SK-N-SH treated with all-trans-retinoic acid at 6 μM for 48 hours (cell line): Measurements from ENCODE around the gene ARPC5L.

ENCODE experiments used
- CSDC2 ChIP-seq: fragments of 250-450 bp; sonication (Bioruptor Pico); IDR thresholded peaks from 2 replicates; pipeline ENCODE4 v1.5.0; 2020; ENCODE audit warnings: mild to moderate bottlenecking, moderate library complexity
- CSRNP3 ChIP-seq: fragments of 250-450 bp; sonication (Bioruptor Pico); IDR thresholded peaks from 2 replicates; pipeline ENCODE4 v1.5.1; 2021; ENCODE audit warnings: mild to moderate bottlenecking, moderate library complexity
- GLIS3 ChIP-seq: fragments of 250-450 bp; sonication (Bioruptor Pico); IDR thresholded peaks from 2 replicates; pipeline ENCODE4 v1.5.0; 2020; ENCODE audit warnings: mild to moderate bottlenecking, moderate library complexity
- RARB ChIP-seq: fragments of 250-450 bp; sonication (Bioruptor Pico); IDR thresholded peaks from 2 replicates; pipeline ENCODE4 v1.8.0; 2021; ENCODE audit warnings: mild to moderate bottlenecking, moderate library complexity
- TOX ChIP-seq: fragments of 250-450 bp; sonication (Bioruptor Pico); IDR thresholded peaks from 2 replicates; pipeline ENCODE4 v1.8.0; 2021; ENCODE audit warnings: mild to moderate bottlenecking, moderate library complexity, borderline replicate concordance

- TF ChIP-seq CSDC2 (CRISPR knock-in tag): no peak
- no peak for TF ChIP-seq RARB (CRISPR knock-in tag)
- TF ChIP-seq TOX (CRISPR knock-in tag): no peak
- TF ChIP-seq GLIS3 (CRISPR knock-in tag): no peak
- TF ChIP-seq CSRNP3 (CRISPR knock-in tag): no peak
These were observed 15.3 kb downstream of the ARPC5L start for GRCh38 chr9:124877021-124877782.
